GM18873 (cell line): ENCODE data around the gene UVRAG.

Source experiments
- ATAC-seq: cut with Tn5 transposase; IDR thresholded peaks from one replicate; pipeline ENCODE4 v1.9.1; 2021; ENCODE audit warnings: mild to moderate bottlenecking, moderate library complexity, moderate number of reproducible peaks; ENCODE audit not compliant: unreplicated experiment, low FRiP score

UVRAG gene

GRCh38 chr11:75996523-75997442 is 181.8 kb downstream of the UVRAG start:
- ATAC-seq, result no peak

- no peak for ATAC-seq
Measured at GRCh38 chr11:76004400-76004799, 189.4 kb downstream of the UVRAG start.

- ATAC-seq, result no peak
Measured at GRCh38 chr11:76005756-76006155, 190.7 kb downstream of the UVRAG start.

- ATAC-seq, result no peak
Measured at GRCh38 chr11:76007166-76007565, 192.2 kb downstream of the UVRAG start.

- no peak for ATAC-seq
Measured at GRCh38 chr11:76008474-76008873, 193.5 kb downstream of the UVRAG start.

- no peak for ATAC-seq
Measured at GRCh38 chr11:76010051-76010450, 195.0 kb downstream of the UVRAG start.

GRCh38 chr11:76013526-76013925 is 198.5 kb downstream of the UVRAG start:
- no peak for ATAC-seq

GRCh38 chr11:76023236-76024068 is 208.4 kb downstream of the UVRAG start:
- ATAC-seq, result no peak

GRCh38 chr11:76025068-76025467 is 210.1 kb downstream of the UVRAG start:
- ATAC-seq, result no peak

GRCh38 chr11:76025817-76026216 is 210.8 kb downstream of the UVRAG start:
- ATAC-seq, result no peak

GRCh38 chr11:76026281-76026680 is 211.3 kb downstream of the UVRAG start:
- ATAC-seq, result no peak

GRCh38 chr11:76026862-76027261 is 211.9 kb downstream of the UVRAG start:
- ATAC-seq, result no peak

- ATAC-seq, result no peak
Measured at GRCh38 chr11:76030286-76030685, 215.3 kb downstream of the UVRAG start.

- no peak for ATAC-seq
Measured at GRCh38 chr11:76030968-76031590, 216.1 kb downstream of the UVRAG start.

- ATAC-seq, result no peak
Measured at GRCh38 chr11:76033699-76034098, 218.7 kb downstream of the UVRAG start.

GRCh38 chr11:76035020-76035419 is 220.0 kb downstream of the UVRAG start:
- ATAC-seq, result no peak

- no peak for ATAC-seq
Measured at GRCh38 chr11:76038608-76039007, 223.6 kb downstream of the UVRAG start.

- ATAC-seq, result no peak
Measured at GRCh38 chr11:76041208-76041607, 226.2 kb downstream of the UVRAG start.

- no peak for ATAC-seq
Measured at GRCh38 chr11:76044750-76045320, 229.8 kb downstream of the UVRAG start.

GRCh38 chr11:76047231-76047630 is 232.2 kb downstream of the UVRAG start:
- ATAC-seq, result no peak

GRCh38 chr11:76047766-76048165 is 232.8 kb downstream of the UVRAG start:
- ATAC-seq, result no peak
